Measurements from ENCODE around the gene FHL2.

Gene FHL2

GRCh38 chr2:105396254-105397024 lies 2.4 kb downstream of the FHL2 start:
- no peak for DNase-seq

- no peak for DNase-seq
Observed at GRCh38 chr2:105395691-105396090, 3.2 kb downstream of the FHL2 start.

- DNase-seq, result no peak
Observed at GRCh38 chr2:105394951-105395611, 3.8 kb downstream of the FHL2 start.

- no peak for DNase-seq
Observed at GRCh38 chr2:105393373-105394055, 5.3 kb downstream of the FHL2 start.

GRCh38 chr2:105391763-105392662 lies 6.8 kb downstream of the FHL2 start:
- DNase-seq, result no peak

- DNase-seq, result no peak
Observed at GRCh38 chr2:105391058-105391627, 7.7 kb downstream of the FHL2 start.

- DNase-seq, result no peak
Observed at GRCh38 chr2:105390454-105390853, 8.4 kb downstream of the FHL2 start.

GRCh38 chr2:105388971-105389381 lies 9.9 kb downstream of the FHL2 start:
- no peak for DNase-seq

- no peak for DNase-seq
Observed at GRCh38 chr2:105387225-105387624, 11.6 kb downstream of the FHL2 start.

GRCh38 chr2:105385731-105386540 lies 12.9 kb downstream of the FHL2 start:
- DNase-seq, result no peak

- no peak for DNase-seq
Observed at GRCh38 chr2:105384861-105385260, 14.0 kb downstream of the FHL2 start.

GRCh38 chr2:105384216-105384615 lies 14.6 kb downstream of the FHL2 start:
- no peak for DNase-seq

- DNase-seq, result no peak
Observed at GRCh38 chr2:105383432-105384166, 15.3 kb downstream of the FHL2 start.

GRCh38 chr2:105382177-105382576 lies 16.7 kb downstream of the FHL2 start:
- DNase-seq, result no peak

GRCh38 chr2:105381101-105381668 lies 17.7 kb downstream of the FHL2 start:
- no peak for DNase-seq

GRCh38 chr2:105380432-105381100 lies 18.3 kb downstream of the FHL2 start:
- no peak for DNase-seq

GRCh38 chr2:105379741-105380186 lies 19.1 kb downstream of the FHL2 start:
- DNase-seq, result no peak

GRCh38 chr2:105378921-105379383 lies 19.9 kb downstream of the FHL2 start:
- DNase-seq, result no peak

- DNase-seq, result no peak
Observed at GRCh38 chr2:105378276-105378840, 20.5 kb downstream of the FHL2 start.
